Mammary epithelial cell (primary cell): Measurements from ENCODE around the gene DNAJC3.

Source experiments
- CTCF ChIP-seq, 2 donors: IDR thresholded peaks in 1 of 2; conservative IDR thresholded peaks in 1 of 2; 2 replicates each; pipeline ENCODE4 v1.5.1; 2011 to 2012; ENCODE audit warnings: inconsistent platforms in 2 of 2, low read length in 2 of 2, mild to moderate bottlenecking in 2 of 2, control low read depth in 1 of 2, low read depth in 1 of 2; ENCODE audit not compliant: insufficient read depth in 1 of 2; ENCODE audit errors: extremely low read depth in 1 of 2
- EZH2 ChIP-seq: IDR thresholded peaks from 2 replicates; pipeline ENCODE4 v1.6.1; 2012; ENCODE audit warnings: low read length, inconsistent platforms, borderline replicate concordance

- TF ChIP-seq EZH2: no peak
- peak; percentile 72 to 76 for TF ChIP-seq CTCF (conservative IDR thresholded peaks at IDR 0.05 in 1 of 2, IDR thresholded peaks at IDR 0.05 in 1 of 2; ENCODE audit: extremely low read depth in 1 of 2, insufficient read depth in 1 of 2, low read depth in 1 of 2, low read length in 2 of 2)
These were observed 15.9 kb upstream of the DNAJC3 start for GRCh38 chr13:95660981-95661581.
